Gastroesophageal sphincter (tissue), 2 donors: Measurements from ENCODE around the gene STAP1.

Experiments used
- EP300 ChIP-seq: sonication (generic); formaldehyde crosslinking; IDR thresholded peaks from one replicate; pipeline ENCODE4 v1.6.1; 2017; ENCODE audit warnings: antibody characterized with exemption, mild to moderate bottlenecking
- POLR2A ChIP-seq, 2 donors: fragments of 450-650 bp; IDR thresholded peaks; one replicate each; pipeline ENCODE4 v1.6.1; 2017; ENCODE audit warnings: antibody characterized with exemption in 2 of 2, mild to moderate bottlenecking in 2 of 2, moderate library complexity in 1 of 2
- POLR2AphosphoS5 ChIP-seq: sonication (generic); formaldehyde crosslinking; IDR thresholded peaks from one replicate; pipeline ENCODE4 v1.6.1; 2017; ENCODE audit warnings: antibody characterized with exemption

- no peak for TF ChIP-seq POLR2A (IDR thresholded peaks at IDR 0.05)
- TF ChIP-seq POLR2AphosphoS5 = no peak
- TF ChIP-seq EP300 = no peak
Measured at GRCh38 chr4:67522230-67522629, 36.3 kb upstream of the STAP1 start.
